NB4 (cell line): ENCODE measurements around the gene ARL6IP5.

Experiments
- CTCF ChIP-seq: IDR thresholded peaks from one replicate; pipeline ENCODE4 v1.5.1; 2012; ENCODE audit warnings: low read depth, low read length
- MAX ChIP-seq: IDR thresholded peaks from 2 replicates; pipeline ENCODE4 v1.6.1; 2011; ENCODE audit warnings: low read depth, low read length
- MYC ChIP-seq: IDR thresholded peaks from 2 replicates; pipeline ENCODE4 v1.6.1; 2011; ENCODE audit warnings: low read depth, low read length
- POLR2A ChIP-seq: IDR thresholded peaks from 2 replicates; pipeline ENCODE4 v1.6.1; 2011; ENCODE audit warnings: mild to moderate bottlenecking; ENCODE audit not compliant: insufficient read length; ENCODE audit errors: extremely low read depth

- TF ChIP-seq CTCF (no peak), MAX (no peak), POLR2A (no peak), MYC (no peak)
Observed at GRCh38 chr3:69104586-69104985, 19.8 kb downstream of the ARL6IP5 start.
